CD4-positive, alpha-beta memory T cell (primary cell): ENCODE measurements around the gene TPRG1L. TPM values are rescaled to one million over a fixed set of nuclear protein-coding genes. Genes with fewer than 3 reads are reported as not detected.

Experiments used
- CTCF ChIA-PET: fragments of 350-600 bp; sonication (Branson Sonifier 250); formaldehyde crosslinking; loops from one replicate; lab custom pipeline; 2021; ENCODE audit warnings: inconsistent platforms; ENCODE audit not compliant: partially characterized antibody; lab: Charles Lee
- POLR2A ChIA-PET: fragments of 350-600 bp; sonication (Branson Sonifier 250); formaldehyde crosslinking; loops from one replicate; lab custom pipeline; 2021; ENCODE audit not compliant: partially characterized antibody; lab: Charles Lee
- DNase-seq, 5 donors: peaks; one replicate each; pipeline versions ENCODE4 v3.0.0 to v3.0.0-alpha.2; 2020 to 2022; ENCODE audit warnings: mixed read lengths in 1 of 5
- H3K27ac ChIP-seq: one replicate; pipeline ENCODE4 v1.7.0; 2013; ENCODE audit warnings: low read depth, low read length
- H3K27me3 ChIP-seq: 2 replicates; pipeline ENCODE4 v1.7.0; 2013; ENCODE audit warnings: mild to moderate bottlenecking, low read length, moderate library complexity; ENCODE audit not compliant: insufficient read depth
- H3K36me3 ChIP-seq: 2 replicates; pipeline ENCODE4 v1.7.0; 2013; ENCODE audit warnings: mild to moderate bottlenecking, low read length, moderate library complexity; ENCODE audit not compliant: insufficient read depth
- H3K4me1 ChIP-seq: 2 replicates; pipeline ENCODE4 v1.7.0; 2013; ENCODE audit warnings: mild to moderate bottlenecking, low read length, moderate library complexity; ENCODE audit not compliant: insufficient read depth
- H3K4me3 ChIP-seq, 2 donors: one replicate each; pipeline ENCODE4 v1.7.0; 2013; ENCODE audit warnings: low read length in 2 of 2, mild to moderate bottlenecking in 1 of 2
- H3K9me3 ChIP-seq, 2 donors: one replicate each; pipeline ENCODE4 v1.7.0; 2013; ENCODE audit warnings: low read length in 2 of 2, control low read depth in 1 of 2; ENCODE audit not compliant: control insufficient read depth in 1 of 2
- H3K27ac Mint-ChIP-seq, 7 donors: one replicate each; pipeline ENCODE4 v1.8.0; 2020 to 2021; ENCODE audit warnings: mixed read lengths in 7 of 7, mild to moderate bottlenecking in 6 of 7, inconsistent platforms in 3 of 7, moderate library complexity in 3 of 7
- H3K27me3 Mint-ChIP-seq, 2 donors: one replicate each; pipeline ENCODE4 v1.8.0; 2020 to 2021; ENCODE audit warnings: mixed read lengths in 2 of 2
- H3K36me3 Mint-ChIP-seq, 2 donors: one replicate each; pipeline ENCODE4 v1.8.0; 2020 to 2021; ENCODE audit warnings: mixed read lengths in 2 of 2, inconsistent platforms in 1 of 2, mild to moderate bottlenecking in 1 of 2
- H3K4me1 Mint-ChIP-seq, 4 donors: one replicate each; pipeline ENCODE4 v1.8.0; 2020 to 2021; ENCODE audit warnings: mixed read lengths in 4 of 4, mild to moderate bottlenecking in 1 of 4
- H3K4me3 Mint-ChIP-seq, 8 donors: one replicate each; pipeline ENCODE4 v1.8.0; 2020 to 2021; ENCODE audit warnings: mixed read lengths in 8 of 8, mild to moderate bottlenecking in 7 of 8, moderate library complexity in 6 of 8, inconsistent platforms in 3 of 8
- H3K9me3 Mint-ChIP-seq, 8 donors: one replicate each; pipeline ENCODE4 v1.8.0; 2020 to 2021; ENCODE audit warnings: mixed read lengths in 8 of 8, mild to moderate bottlenecking in 5 of 8, inconsistent platforms in 3 of 8, moderate library complexity in 1 of 8
- intact Hi-C: fragments of 100-400 bp; cut with micrococcal nuclease; formaldehyde crosslinking; loops from one replicate; pipeline ENCODE4 v1.15.1; 2023
- polyA plus RNA-seq, 2 donors: library from polyadenylated mRNA; unstranded; fragments of 300-500 nt; fragmentation: Illumina TruSeq; gene quantifications; one replicate each; pipeline ENCODE4 v1.2.3, GENCODE V29; 2021
- total RNA-seq, 2 experiments: library from RNA; stranded (reverse); gene quantifications; one replicate each; pipeline ENCODE4 v1.2.3, GENCODE V29; 2021

The TPRG1L gene
- total and polyA plus RNA-seq, 4 experiments from 2014 or later = 41.4 to 59.5 (median 52.2) TPM

- Histone ChIP-seq H3K4me1 (no peaks in the 10 kb centered on the region), H3K27ac (no peak overlapping the region), H3K9me3 (no peaks in the 10 kb centered on the region), H3K4me3 (no peak overlapping the region), H3K36me3 (no peaks in the 10 kb centered on the region), H3K27me3 (peaks cover 3% of the 10 kb centered on the region)
- DNase-seq = no peak
- Mint-ChIP-seq H3K4me3 (no peak overlapping the region), H3K9me3 (no peaks in the 10 kb centered on the region), H3K27me3 (peaks cover 30 to 36% of the 10 kb centered on the region in 2 donors), H3K27ac (no peak overlapping the region), H3K36me3 (no peaks in the 10 kb centered on the region), H3K4me1 (peaks cover 0 to 5% (median under 1%) of the 10 kb centered on the region in 4 donors)
- ChIA-PET POLR2A (no interaction called here), CTCF (no interaction called here)
- intact Hi-C loops = no loop called here
Observed at GRCh38 chr1:3658231-3658615, 33.4 kb downstream of the TPRG1L start.

GRCh38 chr1:3659093-3659492, 34.3 kb downstream of the TPRG1L start:
- Mint-ChIP-seq H3K4me3 (no peak overlapping the region), H3K4me1 (peaks cover 0 to 1% (median 0%) of the 10 kb centered on the region in 4 donors), H3K36me3 (no peaks in the 10 kb centered on the region), H3K27me3 (peaks cover 22 to 28% of the 10 kb centered on the region in 2 donors), H3K9me3 (no peaks in the 10 kb centered on the region), H3K27ac (no peak overlapping the region)
- H3K9me3 ChIP-seq = no peaks in the 10 kb centered on the region
- intact Hi-C loops = no loop called here
- no peaks in the 10 kb centered on the region for H3K36me3 ChIP-seq
- no peak overlapping the region for H3K4me3 ChIP-seq
- no peaks in the 10 kb centered on the region for H3K4me1 ChIP-seq
- H3K27me3 ChIP-seq = peaks cover 3% of the 10 kb centered on the region
- ChIA-PET CTCF (no interaction called here), POLR2A (no interaction called here)
- no peak for DNase-seq
- H3K27ac ChIP-seq = no peak overlapping the region

DNA sequence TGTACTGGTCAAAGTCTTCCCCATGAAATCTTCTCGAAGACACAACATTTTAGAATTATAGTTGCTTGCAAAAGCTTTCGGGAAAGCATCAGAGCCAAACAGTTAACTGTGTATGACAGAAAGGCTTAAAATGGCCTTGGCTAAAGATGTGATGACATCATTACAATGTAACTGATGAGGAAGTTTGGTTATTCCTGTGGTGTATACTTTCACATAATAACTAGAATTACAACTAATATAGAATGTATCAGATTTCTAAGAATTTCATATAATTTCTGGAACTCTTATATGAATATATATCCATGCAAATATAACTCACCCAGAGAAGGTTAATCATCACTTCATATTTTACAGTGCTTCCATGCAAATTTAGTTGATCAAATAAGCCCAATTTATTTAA, 35.9 kb downstream of the TPRG1L start:
- H3K27me3 ChIP-seq = peaks cover 3% of the 10 kb centered on the region
- intact Hi-C loops = no loop called here
- H3K27ac Mint-ChIP-seq = no peak overlapping the region
- H3K27ac ChIP-seq = no peak overlapping the region
- H3K27me3 Mint-ChIP-seq = peaks cover 12 to 16% of the 10 kb centered on the region in 2 donors
- H3K9me3 Mint-ChIP-seq = no peaks in the 10 kb centered on the region
- no peaks in the 10 kb centered on the region for H3K4me1 ChIP-seq
- no peaks in the 10 kb centered on the region for H3K9me3 ChIP-seq
- ChIA-PET POLR2A (no interaction called here), CTCF (no interaction called here)
- no peaks in the 10 kb centered on the region for H3K36me3 Mint-ChIP-seq
- DNase-seq = no peak
- H3K4me3 Mint-ChIP-seq = no peak overlapping the region
- H3K36me3 ChIP-seq = no peaks in the 10 kb centered on the region
- H3K4me3 ChIP-seq = no peak overlapping the region
- peaks cover 0 to 1% (median 0%) of the 10 kb centered on the region in 4 donors for H3K4me1 Mint-ChIP-seq

DNA sequence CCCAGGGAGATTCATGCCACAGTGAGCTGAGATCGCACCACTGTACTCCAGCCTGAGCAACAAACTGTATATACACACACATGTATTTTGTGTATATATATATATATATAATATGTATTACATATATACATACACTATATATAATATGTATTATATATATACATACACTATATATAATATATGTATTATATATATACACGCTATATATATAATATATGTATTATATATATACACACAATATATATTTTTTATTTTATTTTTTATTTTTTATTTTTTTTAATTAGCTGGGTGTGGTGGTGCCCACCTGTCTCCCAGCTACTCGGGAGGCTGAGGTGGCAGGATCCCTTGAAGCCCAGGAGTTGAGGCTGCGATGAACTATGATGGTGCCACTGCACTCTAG, 36.8 kb downstream of the TPRG1L start:
- DNase-seq = no peak
- H3K27ac ChIP-seq = no peak overlapping the region
- CTCF ChIA-PET = no interaction called here
- peaks cover 3% of the 10 kb centered on the region for H3K27me3 ChIP-seq
- Mint-ChIP-seq H3K36me3 (no peaks in the 10 kb centered on the region), H3K4me1 (no peaks in the 10 kb centered on the region), H3K27me3 (peaks cover 9 to 13% of the 10 kb centered on the region in 2 donors), H3K9me3 (no peaks in the 10 kb centered on the region), H3K4me3 (no peak overlapping the region), H3K27ac (no peak overlapping the region)
- POLR2A ChIA-PET = no interaction called here
- H3K4me3 ChIP-seq = no peak overlapping the region
- no peaks in the 10 kb centered on the region for H3K9me3 ChIP-seq
- no peaks in the 10 kb centered on the region for H3K4me1 ChIP-seq
- intact Hi-C loops = no loop called here
- no peaks in the 10 kb centered on the region for H3K36me3 ChIP-seq

GRCh38 chr1:3662080-3662671, 37.4 kb downstream of the TPRG1L start:
- Histone ChIP-seq H3K9me3 (no peaks in the 10 kb centered on the region), H3K4me1 (no peaks in the 10 kb centered on the region), H3K36me3 (no peaks in the 10 kb centered on the region), H3K4me3 (no peak overlapping the region), H3K27ac (no peak overlapping the region), H3K27me3 (peaks cover 1% of the 10 kb centered on the region)
- H3K4me3 Mint-ChIP-seq = no peak overlapping the region
- H3K9me3 Mint-ChIP-seq = no peaks in the 10 kb centered on the region
- H3K27me3 Mint-ChIP-seq = peaks cover 11 to 12% of the 10 kb centered on the region in 2 donors
- H3K27ac Mint-ChIP-seq = peak overlapping the region in 1 of 7 donors; percentile 65
- H3K4me1 Mint-ChIP-seq = no peaks in the 10 kb centered on the region
- ChIA-PET POLR2A (no interaction called here), CTCF (no interaction called here)
- no peaks in the 10 kb centered on the region for H3K36me3 Mint-ChIP-seq
- intact Hi-C loops = no loop called here
- no peak for DNase-seq

GRCh38 chr1:3663999-3664699, 39.3 kb downstream of the TPRG1L start:
- Mint-ChIP-seq H3K27me3 (peaks cover 6 to 9% of the 10 kb centered on the region in 2 donors), H3K4me3 (no peak overlapping the region), H3K27ac (no peak overlapping the region), H3K36me3 (no peaks in the 10 kb centered on the region), H3K4me1 (peaks cover 0 to 1% (median 0%) of the 10 kb centered on the region in 4 donors), H3K9me3 (peaks cover 0 to 3% (median 0%) of the 10 kb centered on the region in 8 donors)
- no peaks in the 10 kb centered on the region for H3K27me3 ChIP-seq
- H3K9me3 ChIP-seq = no peaks in the 10 kb centered on the region
- no peak overlapping the region for H3K4me3 ChIP-seq
- ChIA-PET POLR2A (interaction anchor here (0.6 kb wide), 1 partner anchor 11 kb away, joined by 3 read pairs; no protein-coding TSS in a partner anchor), CTCF (no interaction called here)
- H3K27ac ChIP-seq = no peak overlapping the region
- H3K36me3 ChIP-seq = no peaks in the 10 kb centered on the region
- DNase-seq = peak in 1 of 5 donors; percentile 11
- intact Hi-C loops = no loop called here
- no peaks in the 10 kb centered on the region for H3K4me1 ChIP-seq

GRCh38 chr1:3664700-3665375, 40.0 kb downstream of the TPRG1L start:
- POLR2A ChIA-PET = no interaction called here
- Histone ChIP-seq H3K4me3 (no peak overlapping the region), H3K27me3 (no peaks in the 10 kb centered on the region), H3K9me3 (no peaks in the 10 kb centered on the region), H3K36me3 (no peaks in the 10 kb centered on the region), H3K4me1 (no peaks in the 10 kb centered on the region), H3K27ac (no peak overlapping the region)
- Mint-ChIP-seq H3K4me3 (no peak overlapping the region), H3K27me3 (peaks cover 4 to 7% of the 10 kb centered on the region in 2 donors), H3K27ac (no peak overlapping the region), H3K9me3 (peaks cover 0 to 3% (median 0%) of the 10 kb centered on the region in 8 donors), H3K36me3 (no peaks in the 10 kb centered on the region), H3K4me1 (peaks cover 0 to 1% (median 0%) of the 10 kb centered on the region in 4 donors)
- CTCF ChIA-PET = no interaction called here
- intact Hi-C loops = no loop called here
- DNase-seq = no peak
